CD4-positive, alpha-beta T cell treated with Interleukin-6 at 100 ng/mL for 8 hours (primary cell): ENCODE measurements around the gene PDE4D.

Experiments
- DNase-seq: peaks from one replicate; pipeline ENCODE4 v3.0.0-alpha.2; 2020; ENCODE audit warnings: mixed read lengths, low spot score

Gene PDE4D

DNA sequence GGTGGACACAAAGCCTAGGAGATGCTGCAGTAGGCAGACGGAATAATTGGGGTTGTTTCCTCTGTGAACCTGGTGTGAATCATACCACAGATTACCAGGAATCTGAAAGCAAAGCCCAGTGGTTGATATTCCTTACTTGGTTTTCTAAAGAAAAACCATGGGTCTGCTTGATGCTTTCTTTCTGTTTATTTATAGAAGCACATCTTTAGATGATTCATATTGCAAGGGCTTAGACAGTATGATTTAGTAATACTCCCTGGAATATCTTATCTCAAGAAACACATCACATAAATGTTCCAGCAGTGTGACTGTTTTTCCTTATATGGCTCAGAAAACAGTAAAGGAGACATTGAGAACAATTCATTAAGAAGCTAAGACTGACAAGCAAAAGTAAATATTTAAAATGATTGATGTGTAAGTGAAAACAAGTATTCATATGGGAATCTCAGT is 687.4 kb downstream of the PDE4D start:
- no peak for DNase-seq

- no peak for DNase-seq
Measured at GRCh38 chr5:59204114-59204897, 689.2 kb downstream of the PDE4D start.

- DNase-seq, result no peak
Measured at GRCh38 chr5:59199868-59200267, 693.7 kb downstream of the PDE4D start.

DNA sequence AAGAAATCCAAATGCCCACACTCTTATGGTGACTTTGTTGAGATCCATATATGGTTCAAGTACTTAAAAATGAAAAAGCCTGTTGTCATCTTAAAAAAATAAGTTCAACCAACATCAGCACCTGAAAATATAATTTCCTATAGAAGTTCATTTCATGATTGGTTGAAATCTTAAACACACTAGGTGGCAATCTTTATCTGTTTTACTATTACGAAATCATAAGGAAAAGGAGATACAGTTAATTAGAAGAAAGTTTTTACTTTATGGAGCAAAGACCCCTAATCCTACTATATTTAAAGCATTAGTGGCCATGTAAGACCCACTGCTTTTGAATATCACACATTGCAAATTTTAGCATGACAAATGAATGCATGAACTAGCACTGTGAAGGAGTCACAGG is 694.7 kb downstream of the PDE4D start:
- no peak for DNase-seq

GRCh38 chr5:59198365-59198764 is 695.2 kb downstream of the PDE4D start:
- DNase-seq, result no peak

DNA sequence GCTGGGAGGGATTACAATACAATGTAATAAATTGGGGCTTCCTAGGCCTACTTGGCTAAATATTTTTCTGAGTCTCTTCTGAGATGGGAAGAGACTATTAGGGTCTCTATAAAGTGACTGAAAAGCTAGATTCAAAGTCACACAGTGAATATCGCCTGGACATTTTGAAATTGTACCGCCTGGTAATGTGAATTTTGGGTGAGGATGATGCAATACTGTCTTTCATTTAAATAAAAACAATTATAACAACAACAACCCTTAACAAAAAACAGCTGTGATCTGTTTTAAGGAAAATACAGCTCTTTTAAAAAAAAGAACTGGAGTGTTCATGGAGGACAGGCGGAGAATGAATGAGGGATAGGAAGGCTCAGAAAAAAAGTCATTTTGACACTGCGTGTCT is 695.6 kb downstream of the PDE4D start:
- no peak for DNase-seq

DNA sequence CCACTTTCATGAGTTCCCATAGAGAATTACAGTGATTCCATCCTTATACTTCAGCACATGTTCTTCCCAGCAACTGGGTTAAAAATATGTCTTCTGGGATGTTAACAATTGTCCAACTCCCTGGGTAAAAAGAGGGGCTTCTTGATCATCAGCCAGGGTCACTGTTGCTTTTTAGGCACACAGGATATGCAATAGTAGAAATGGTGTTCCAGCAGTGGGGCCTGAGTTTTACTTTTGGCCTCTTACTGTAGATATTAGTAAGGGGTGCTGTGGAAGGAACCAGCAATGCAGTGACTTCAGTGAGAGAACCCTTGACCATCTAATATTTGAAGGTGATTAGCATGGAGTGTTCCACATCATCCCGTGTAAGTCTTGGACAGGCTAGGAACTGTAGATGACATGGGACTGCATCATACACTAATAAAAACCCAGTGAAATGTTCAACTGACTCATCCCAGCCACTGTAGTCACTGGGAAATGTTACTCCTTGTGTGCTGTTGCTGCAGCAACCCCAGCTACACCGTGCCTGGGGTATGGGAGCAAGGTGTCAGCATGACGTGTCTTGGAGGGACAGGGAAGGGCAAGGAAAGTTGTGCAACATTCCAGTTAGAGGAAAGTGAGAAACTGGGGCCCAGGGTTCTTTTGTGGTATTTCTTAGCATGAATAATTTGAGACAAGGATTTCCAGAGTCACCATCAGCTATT is 699.8 kb downstream of the PDE4D start:
- DNase-seq, result no peak

GRCh38 chr5:59190746-59191145 is 702.8 kb downstream of the PDE4D start:
- no peak for DNase-seq

GRCh38 chr5:59189472-59190244 is 703.9 kb downstream of the PDE4D start:
- no peak for DNase-seq

DNA sequence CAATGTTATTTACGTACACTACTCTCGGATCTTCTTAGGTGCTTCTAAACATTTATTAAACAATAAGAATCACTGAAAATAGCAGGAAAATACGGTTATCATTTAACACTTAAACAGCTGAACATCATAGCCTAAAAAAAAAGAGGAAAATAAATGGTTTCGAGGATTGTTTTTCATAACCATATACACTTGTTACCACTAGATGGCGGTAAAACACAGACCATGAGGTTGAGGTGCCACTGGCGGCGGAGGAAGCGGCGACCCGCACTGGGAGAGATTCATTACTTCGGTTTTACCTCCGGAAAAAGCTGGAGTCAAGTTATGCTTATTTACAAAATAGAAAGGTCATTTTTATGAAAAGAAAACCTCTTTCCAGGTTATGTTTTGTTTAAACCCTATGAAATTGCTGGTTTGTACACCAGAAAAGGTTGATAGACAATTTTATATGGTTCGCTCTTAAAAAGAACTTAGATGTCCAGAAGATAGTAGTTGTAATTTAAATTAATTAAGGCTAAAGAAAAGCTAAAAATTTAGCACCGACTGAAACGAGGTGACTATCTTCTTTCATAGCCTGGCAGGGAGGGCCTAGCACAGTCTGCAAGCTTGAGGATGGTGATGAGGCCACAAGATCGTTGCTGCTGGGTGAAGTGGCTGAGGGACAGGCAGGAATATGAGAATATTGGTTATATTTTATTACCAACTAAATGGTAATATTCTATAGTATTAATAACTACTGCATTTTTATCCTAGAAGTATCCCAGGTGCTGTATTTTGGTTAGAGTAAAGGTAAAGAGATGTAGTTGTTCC is 704.9 kb downstream of the PDE4D start:
- DNase-seq, result peak; percentile 67

GRCh38 chr5:59187857-59188256 is 705.7 kb downstream of the PDE4D start:
- no peak for DNase-seq

DNA sequence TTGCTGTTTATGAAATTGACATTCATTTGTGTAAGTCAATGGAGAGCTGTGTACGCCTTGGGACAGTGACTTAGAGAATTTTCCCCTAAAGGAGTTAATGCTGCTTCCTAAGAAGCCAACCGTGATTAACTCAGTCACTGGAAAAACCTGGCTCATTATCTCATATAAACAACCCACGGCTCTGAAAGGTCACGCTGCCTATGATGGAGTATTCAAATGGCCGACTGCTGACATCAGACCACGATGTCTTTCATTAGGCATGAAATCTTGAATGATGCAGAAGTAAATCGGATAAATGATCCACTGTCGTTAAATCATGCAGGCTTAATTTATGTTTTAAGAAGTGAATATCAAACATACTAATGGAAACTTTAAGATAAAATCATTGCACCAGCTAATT is 706.9 kb downstream of the PDE4D start:
- no peak for DNase-seq

DNA sequence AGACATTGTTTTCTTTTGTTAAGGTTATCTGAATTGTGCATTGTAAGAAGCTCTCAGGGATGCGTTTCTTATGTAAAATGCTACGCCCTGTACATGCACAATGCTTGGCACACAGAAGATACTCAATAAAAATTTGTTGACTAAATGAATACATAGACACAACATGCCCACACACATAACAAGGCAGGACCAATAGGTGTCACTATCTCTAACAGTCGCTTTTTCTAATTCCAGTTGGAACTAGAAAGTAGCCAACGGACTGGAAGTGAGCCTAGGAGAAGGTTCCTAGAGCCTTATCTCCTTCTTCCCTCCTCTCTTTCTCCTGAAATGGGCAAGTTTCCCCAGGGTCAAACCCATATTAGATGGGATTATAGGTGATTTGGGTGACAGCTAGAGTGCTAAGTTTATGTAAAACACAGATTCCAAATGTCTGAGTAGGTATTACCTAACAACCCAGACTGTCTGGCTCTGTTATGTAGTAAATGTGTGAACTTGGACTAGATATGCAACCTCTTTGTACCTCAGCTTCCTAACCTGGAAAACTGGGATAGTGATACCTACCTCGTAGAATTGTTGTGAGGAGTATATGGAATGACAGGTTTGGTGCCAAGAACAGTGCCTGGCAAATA is 707.7 kb downstream of the PDE4D start:
- no peak for DNase-seq

- DNase-seq, result no peak
Measured at GRCh38 chr5:59184769-59185168, 708.8 kb downstream of the PDE4D start.

DNA sequence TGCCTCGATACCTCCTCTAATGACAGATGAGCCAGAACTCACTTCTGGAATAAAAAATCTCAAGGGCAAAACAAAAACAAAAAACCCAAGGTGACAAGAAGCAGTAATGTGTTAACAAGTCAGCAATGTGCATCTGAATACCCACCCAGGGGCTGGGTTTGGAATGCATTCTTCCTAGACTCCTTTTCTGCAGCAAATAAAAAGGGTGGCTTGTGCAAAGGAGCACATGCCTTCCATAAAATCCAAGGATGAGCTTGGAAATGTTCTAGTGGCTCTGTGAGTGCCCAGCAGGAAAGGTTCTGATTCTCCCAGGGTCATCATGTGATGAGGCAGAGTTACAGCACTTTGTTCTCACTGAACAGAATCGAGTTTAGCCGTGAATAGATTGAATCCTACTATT is 710.8 kb downstream of the PDE4D start:
- no peak for DNase-seq

GRCh38 chr5:59180515-59180914 is 713.0 kb downstream of the PDE4D start:
- DNase-seq, result no peak

DNA sequence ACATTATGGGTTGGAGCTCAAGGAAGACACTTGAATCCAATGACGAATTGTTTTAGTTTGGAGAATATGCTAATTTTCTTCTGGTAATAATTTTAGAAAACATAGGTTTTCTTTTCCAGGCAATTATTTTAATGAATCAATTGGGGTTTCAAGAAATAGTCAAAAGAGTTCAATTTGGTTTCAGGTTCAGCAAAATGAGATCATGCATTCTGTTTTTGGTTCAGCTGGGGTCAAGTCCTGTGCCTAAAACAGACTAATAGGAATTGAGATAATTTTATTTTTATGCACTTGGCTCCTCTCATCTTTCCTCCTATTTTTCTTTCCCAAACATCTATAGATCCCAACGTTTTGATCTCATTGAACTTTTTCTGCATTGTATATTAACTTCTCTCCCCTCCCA is 713.8 kb downstream of the PDE4D start:
- no peak for DNase-seq

- DNase-seq, result no peak
Measured at GRCh38 chr5:59178482-59178881, 715.0 kb downstream of the PDE4D start.

DNA sequence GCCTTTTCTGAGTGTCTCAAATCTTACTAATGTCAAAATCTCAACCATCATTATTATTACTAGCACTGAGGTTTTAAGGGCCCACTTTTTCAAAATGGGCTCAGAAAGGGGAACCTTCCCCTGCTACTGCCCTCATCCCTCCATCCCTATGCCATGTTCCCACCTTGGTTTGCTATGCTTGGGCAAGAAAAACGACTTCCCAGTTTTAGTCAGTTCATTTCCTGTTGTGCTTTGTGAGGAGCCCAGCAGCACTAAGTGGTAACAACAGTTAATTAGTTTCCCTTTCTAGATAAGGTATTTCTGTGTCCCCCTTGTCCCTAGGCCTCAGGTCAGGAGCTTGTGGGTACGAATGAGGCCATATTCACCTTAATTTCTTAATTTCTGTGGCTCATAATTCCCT is 715.5 kb downstream of the PDE4D start:
- DNase-seq, result no peak

DNA sequence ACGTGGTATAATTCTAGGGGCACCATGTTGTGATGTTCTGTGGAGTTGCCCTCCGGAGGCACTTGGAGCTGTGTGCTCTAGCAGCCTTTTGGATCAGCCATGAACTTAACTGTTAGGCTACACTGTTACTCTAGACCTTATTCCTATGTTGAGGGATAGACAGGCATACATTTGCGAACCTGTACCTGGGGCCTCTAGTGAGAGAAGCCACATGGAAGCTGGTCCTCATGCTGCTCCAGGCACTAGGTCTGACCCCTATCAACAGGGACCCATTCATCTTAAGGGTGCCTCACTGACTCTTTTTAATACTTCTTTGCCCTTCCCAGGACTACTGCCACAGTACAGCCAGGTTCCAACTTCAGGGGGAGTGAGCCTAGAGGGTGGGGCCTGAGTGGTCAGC is 715.9 kb downstream of the PDE4D start:
- no peak for DNase-seq

- DNase-seq, result peak; percentile 49
Measured at GRCh38 chr5:59174248-59174844, 719.2 kb downstream of the PDE4D start.
